Upper lobe of left lung (tissue), 4 donors: Measurements from ENCODE around the gene ACACA.

ENCODE experiments used
- EP300 ChIP-seq, 4 donors: sonication (generic); formaldehyde crosslinking; IDR thresholded peaks; one replicate each; pipeline ENCODE4 v1.5.1; 2017; ENCODE audit warnings: antibody characterized with exemption in 4 of 4, control low read depth in 2 of 4
- POLR2A ChIP-seq, 4 donors: fragments of 450-650 bp; IDR thresholded peaks; one replicate each; pipeline ENCODE4 v1.5.1; 2016 to 2017; ENCODE audit warnings: antibody characterized with exemption in 4 of 4, mild to moderate bottlenecking in 2 of 4
- POLR2AphosphoS5 ChIP-seq, 2 donors: sonication (generic); formaldehyde crosslinking; IDR thresholded peaks; one replicate each; pipeline ENCODE4 v1.5.1; 2017; ENCODE audit warnings: antibody characterized with exemption in 2 of 2
- TF ChIP-seq, protein P1 (sequence below), 6 experiments: fragments of 450-650 bp in 4 of 6; fragments of 200-600 bp in 2 of 6; sonication (generic) in 2 of 6; IDR thresholded peaks; one replicate each; pipeline ENCODE4 v1.5.1; 2016 to 2019; ENCODE audit warnings: antibody characterized with exemption in 6 of 6

DNA sequence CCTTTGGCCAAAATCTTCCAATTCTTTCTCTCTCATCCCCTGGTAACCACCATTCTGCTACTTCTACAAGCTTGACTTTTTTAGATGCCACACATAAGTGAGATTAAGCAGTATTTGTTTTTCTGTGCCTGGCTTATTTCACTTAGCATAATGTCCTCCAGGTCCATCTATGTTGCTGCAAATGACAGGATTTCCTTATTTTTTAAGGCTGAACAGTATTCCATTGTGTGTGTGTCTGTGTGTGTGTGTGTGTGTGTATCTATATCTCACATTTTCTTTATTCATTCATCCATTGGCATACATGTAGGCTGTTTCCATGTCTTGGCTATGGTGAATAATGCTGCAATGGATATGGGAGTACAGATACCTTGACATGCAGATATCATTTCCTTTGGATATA lies 6.1 kb downstream of the ACACA start:
- TF ChIP-seq, protein P1, sequence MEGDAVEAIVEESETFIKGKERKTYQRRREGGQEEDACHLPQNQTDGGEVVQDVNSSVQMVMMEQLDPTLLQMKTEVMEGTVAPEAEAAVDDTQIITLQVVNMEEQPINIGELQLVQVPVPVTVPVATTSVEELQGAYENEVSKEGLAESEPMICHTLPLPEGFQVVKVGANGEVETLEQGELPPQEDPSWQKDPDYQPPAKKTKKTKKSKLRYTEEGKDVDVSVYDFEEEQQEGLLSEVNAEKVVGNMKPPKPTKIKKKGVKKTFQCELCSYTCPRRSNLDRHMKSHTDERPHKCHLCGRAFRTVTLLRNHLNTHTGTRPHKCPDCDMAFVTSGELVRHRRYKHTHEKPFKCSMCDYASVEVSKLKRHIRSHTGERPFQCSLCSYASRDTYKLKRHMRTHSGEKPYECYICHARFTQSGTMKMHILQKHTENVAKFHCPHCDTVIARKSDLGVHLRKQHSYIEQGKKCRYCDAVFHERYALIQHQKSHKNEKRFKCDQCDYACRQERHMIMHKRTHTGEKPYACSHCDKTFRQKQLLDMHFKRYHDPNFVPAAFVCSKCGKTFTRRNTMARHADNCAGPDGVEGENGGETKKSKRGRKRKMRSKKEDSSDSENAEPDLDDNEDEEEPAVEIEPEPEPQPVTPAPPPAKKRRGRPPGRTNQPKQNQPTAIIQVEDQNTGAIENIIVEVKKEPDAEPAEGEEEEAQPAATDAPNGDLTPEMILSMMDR (IDR thresholded peaks at IDR 0.05): no peak
- no peak for TF ChIP-seq POLR2AphosphoS5 (IDR thresholded peaks at IDR 0.05)
- no peak for TF ChIP-seq POLR2A (IDR thresholded peaks at IDR 0.05)
- no peak for TF ChIP-seq EP300 (IDR thresholded peaks at IDR 0.05)
